Activated CD4-positive, alpha-beta T cell treated with anti-CD3 and anti-CD28 coated beads, Interleukin-2, amount 50 U/mL, for 4 hours (primary cell): ENCODE data around the gene MTFR1L.
"Not testable (repeated sequence)": the region's sequence is repeated elsewhere in the genome, so short reads cannot be mapped to it uniquely, and the experiment has no call there.

ENCODE experiments used
- DNase-seq, 2 experiments: peaks; one replicate each; pipeline ENCODE4 v3.0.0-alpha.2; 2020

Gene MTFR1L

GRCh38 chr1:25829046-25829445 is 9.3 kb downstream of the MTFR1L start:
- no peak for DNase-seq

GRCh38 chr1:25831569-25832196 is 11.9 kb downstream of the MTFR1L start:
- DNase-seq: no peak

- DNase-seq: no peak
Observed at GRCh38 chr1:25832336-25833037, 12.7 kb downstream of the MTFR1L start.

GRCh38 chr1:25833158-25833557 is 13.4 kb downstream of the MTFR1L start:
- DNase-seq: no peak

- DNase-seq: no peak
Observed at GRCh38 chr1:25834894-25835293, 15.1 kb downstream of the MTFR1L start.

- no peak for DNase-seq
Observed at GRCh38 chr1:25836695-25837094, 16.9 kb downstream of the MTFR1L start.

GRCh38 chr1:25837262-25837875 is 17.6 kb downstream of the MTFR1L start:
- no peak for DNase-seq

- not testable (repeated sequence) for DNase-seq
Observed at GRCh38 chr1:25839808-25840207, 20.1 kb downstream of the MTFR1L start.

- DNase-seq: no peak
Observed at GRCh38 chr1:25843483-25843882, 23.7 kb downstream of the MTFR1L start.

GRCh38 chr1:25844536-25845337 is 25.0 kb downstream of the MTFR1L start:
- DNase-seq: no peak

GRCh38 chr1:25845664-25846063 is 25.9 kb downstream of the MTFR1L start:
- no peak for DNase-seq

- no peak for DNase-seq
Observed at GRCh38 chr1:25847929-25848328, 28.2 kb downstream of the MTFR1L start.

- DNase-seq: no peak
Observed at GRCh38 chr1:25848531-25848930, 28.8 kb downstream of the MTFR1L start.

- no peak for DNase-seq
Observed at GRCh38 chr1:25854554-25854953, 34.8 kb downstream of the MTFR1L start.

GRCh38 chr1:25856856-25857255 is 37.1 kb downstream of the MTFR1L start:
- no peak for DNase-seq

- no peak for DNase-seq
Observed at GRCh38 chr1:25858494-25858893, 38.7 kb downstream of the MTFR1L start.

- DNase-seq: peak; percentile 86 to 90
Observed at GRCh38 chr1:25858906-25859789, 39.4 kb downstream of the MTFR1L start, which contains the start of gene AUNIP. Gene AUNIP (minus strand): TSS chr1:25859457. CDS start chr1:25859357, 100 bp downstream.

GRCh38 chr1:25861316-25862286 is 41.8 kb downstream of the MTFR1L start:
- DNase-seq: no peak

- DNase-seq: no peak
Observed at GRCh38 chr1:25862785-25863485, 43.2 kb downstream of the MTFR1L start.
